ENCODE measurements around the gene NXPE2.

DNA sequence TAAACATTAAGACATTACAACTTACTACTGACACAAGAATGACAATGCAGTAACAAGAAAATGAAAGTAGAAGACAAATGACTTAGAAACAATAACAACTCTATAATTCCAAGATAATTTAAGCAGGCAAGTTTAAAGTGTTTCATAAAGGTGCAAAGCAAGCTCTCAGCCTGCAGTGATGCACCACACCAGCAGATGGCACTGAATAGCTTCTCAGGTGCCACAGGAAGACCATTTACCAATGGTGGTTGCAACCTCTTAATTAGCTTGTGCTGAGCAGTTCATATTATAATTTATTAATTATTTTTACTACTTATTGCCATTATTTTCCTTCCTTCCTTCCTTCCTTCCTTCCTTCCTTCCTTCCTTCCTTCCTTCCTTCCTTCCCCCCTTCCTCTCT is 60.6 kb downstream of the NXPE2 start:
- TF ChIP-seq, protein P1, sequence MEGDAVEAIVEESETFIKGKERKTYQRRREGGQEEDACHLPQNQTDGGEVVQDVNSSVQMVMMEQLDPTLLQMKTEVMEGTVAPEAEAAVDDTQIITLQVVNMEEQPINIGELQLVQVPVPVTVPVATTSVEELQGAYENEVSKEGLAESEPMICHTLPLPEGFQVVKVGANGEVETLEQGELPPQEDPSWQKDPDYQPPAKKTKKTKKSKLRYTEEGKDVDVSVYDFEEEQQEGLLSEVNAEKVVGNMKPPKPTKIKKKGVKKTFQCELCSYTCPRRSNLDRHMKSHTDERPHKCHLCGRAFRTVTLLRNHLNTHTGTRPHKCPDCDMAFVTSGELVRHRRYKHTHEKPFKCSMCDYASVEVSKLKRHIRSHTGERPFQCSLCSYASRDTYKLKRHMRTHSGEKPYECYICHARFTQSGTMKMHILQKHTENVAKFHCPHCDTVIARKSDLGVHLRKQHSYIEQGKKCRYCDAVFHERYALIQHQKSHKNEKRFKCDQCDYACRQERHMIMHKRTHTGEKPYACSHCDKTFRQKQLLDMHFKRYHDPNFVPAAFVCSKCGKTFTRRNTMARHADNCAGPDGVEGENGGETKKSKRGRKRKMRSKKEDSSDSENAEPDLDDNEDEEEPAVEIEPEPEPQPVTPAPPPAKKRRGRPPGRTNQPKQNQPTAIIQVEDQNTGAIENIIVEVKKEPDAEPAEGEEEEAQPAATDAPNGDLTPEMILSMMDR (IDR thresholded peaks at IDR 0.05), result peak; percentile 83
- TF ChIP-seq ZFX (IDR thresholded peaks at IDR 0.05; ENCODE audit: borderline replicate concordance), result no peak
